GM18526 (cell line): ENCODE data around the gene AGO1.

ENCODE experiments used
- POLR2A ChIP-seq: IDR thresholded peaks from 3 replicates; pipeline ENCODE4 v1.6.1; 2011; ENCODE audit not compliant: insufficient read length; ENCODE audit errors: extremely low read depth

AGO1 gene

DNA sequence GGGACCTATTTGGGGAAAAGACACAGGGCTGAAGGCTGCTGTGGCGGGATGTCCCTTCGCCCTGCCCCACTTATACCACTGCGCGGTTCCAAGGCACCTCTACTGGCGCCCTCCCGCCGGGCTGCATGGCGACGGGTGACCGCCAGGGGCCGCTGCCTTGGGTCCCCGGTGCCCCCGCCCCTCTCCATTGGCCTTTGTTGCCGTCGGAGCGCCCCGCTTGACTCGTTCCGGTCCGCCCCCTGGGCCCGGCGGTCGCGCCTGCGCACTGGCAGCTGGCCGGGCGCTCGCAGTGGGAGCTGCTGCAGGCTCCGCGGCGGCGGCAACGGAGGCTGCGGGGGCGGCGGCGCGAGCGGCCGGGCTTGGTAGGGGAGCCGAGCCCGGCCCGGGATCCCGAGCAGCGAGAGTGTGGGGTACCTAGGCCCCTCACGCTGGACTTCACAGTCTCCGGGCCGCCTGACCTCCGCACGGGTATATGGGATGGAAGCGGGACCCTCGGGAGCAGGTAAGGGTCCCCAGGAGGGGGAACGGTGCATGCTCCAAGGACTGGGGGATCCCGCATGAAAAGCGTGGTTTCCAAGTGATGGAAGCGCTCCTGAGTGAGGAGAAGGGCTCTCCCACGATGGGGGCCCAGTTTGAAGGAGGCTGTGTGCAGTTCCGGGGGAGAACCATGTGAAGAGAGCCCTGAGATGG is at the start of gene AGO1:
Gene AGO1 (plus strand): TSS at position 265 of the 690 bp plus-strand sequence. CDS start 213 bp downstream, at position 478.
- TF ChIP-seq POLR2A, result peak; percentile 77

DNA sequence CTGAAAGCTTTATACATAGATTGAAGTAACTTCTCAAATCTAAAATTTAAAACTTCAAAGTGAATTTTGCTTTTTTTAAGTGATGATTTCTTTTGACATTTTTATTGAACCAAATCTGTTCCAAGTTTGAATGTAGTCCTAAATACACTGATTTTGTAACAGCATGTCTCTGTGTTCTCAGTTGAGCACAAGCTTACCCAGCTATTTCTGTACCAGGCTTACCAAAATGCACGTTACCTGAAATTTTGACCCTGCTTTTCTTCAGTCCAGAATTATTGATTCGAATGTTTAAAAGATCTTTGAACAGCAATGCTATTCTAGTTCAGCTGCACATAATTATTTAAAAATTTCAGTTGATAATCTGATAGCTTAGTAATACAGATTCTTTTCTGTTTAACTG is 49.6 kb upstream of the AGO1 start:
- no peak for TF ChIP-seq POLR2A

DNA sequence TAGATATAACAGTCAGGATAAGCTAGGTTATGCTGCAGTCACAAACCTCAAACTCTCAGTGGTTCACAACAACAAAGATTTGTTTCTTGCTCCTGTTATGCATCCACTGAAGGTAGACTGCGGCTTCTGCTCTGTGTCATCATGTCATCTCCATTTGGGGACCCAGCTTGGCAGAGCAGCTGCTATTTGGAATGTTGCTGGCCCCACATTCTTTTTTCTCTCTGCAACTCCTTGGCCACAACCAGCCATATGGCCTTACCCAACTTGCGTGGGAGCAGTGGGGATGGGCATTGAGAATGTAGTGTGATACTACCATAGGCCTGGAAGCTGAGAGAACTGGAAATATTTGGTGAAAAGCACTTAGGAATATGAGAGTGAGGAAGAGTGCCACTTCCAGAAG is 48.8 kb upstream of the AGO1 start:
- TF ChIP-seq POLR2A, result no peak

DNA sequence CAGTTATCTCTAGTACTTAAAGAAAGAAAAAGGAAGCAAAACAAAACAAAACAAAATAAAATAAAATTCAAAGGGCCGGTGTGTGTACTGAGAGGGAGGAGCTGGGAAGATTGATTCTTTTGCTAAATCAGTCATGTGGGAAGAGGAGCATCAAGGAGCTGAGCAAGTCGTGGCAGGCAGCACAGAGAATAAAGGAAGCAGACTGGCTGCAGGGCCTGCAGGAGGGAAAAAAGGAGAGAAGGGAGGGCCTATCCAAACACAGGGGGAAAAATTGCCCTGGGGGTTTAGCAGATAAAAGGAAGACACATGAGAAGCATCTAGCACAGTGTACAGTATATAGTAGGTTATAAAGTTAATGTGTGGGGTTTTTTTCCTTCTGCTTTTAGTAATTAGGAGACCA is 47.6 kb upstream of the AGO1 start:
- no peak for TF ChIP-seq POLR2A

DNA sequence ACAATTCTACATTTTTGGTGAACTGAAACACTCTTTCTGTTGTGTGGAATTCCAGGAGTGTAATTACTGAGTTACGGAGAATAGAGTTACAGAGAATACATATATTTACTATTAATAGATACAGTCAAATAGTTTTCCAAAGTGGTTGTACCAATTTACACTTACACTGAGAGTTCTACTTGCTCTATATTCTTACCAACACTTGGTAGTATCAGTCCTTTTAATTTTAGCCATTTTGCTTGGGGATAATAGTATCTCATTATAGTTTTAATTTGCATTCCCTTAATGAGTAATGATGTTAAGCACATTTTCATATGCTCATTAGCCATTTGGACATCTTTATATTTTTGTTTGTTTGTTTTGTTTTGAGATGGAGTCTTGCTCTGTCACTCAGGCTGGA is 46.3 kb upstream of the AGO1 start:
- TF ChIP-seq POLR2A, result no peak

DNA sequence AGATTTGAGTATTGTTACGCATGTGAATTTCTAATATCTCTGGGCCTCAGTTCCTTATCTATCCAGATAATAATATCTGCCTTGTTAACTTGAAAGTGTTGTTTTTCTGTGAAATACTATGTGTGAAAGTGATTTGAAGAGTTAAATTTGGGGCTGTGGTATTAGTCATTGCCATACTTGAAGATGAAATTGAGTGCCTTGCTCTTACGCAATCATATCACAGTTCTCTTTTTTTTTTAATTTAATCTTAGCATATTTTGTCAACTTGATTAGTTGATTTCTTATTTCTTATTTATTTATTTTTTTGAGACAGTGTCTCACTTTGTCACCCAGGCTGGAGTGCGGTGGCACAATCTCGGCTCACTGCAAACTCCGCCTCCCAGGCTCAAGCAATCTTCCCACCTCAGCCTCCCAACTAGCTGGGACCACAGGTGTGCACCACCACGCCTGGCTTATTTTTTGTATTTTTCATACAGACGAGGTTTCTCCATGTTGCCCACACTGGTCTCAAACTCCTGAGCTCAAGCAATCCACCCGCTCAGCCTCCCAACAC is 44.2 kb upstream of the AGO1 start:
- no peak for TF ChIP-seq POLR2A

DNA sequence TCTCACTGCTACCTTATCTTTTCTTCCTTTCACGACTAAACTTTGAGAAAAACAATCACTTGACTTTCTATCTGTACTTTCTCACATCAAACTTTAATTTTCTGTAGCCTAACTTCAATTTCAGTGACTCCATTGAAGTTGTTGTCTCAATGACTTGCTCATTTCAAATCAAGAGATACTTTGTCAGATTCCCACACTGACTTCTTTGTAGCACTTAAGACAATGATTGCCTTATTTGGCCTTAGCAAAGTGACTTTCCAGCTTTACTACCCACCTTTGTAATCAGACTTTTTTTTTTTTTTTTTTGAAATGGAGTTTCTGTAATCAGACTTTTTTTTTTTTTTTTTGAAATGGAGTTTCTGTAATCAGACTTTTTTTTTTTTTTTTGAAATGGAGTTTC is 38.2 kb upstream of the AGO1 start:
- no peak for TF ChIP-seq POLR2A

DNA sequence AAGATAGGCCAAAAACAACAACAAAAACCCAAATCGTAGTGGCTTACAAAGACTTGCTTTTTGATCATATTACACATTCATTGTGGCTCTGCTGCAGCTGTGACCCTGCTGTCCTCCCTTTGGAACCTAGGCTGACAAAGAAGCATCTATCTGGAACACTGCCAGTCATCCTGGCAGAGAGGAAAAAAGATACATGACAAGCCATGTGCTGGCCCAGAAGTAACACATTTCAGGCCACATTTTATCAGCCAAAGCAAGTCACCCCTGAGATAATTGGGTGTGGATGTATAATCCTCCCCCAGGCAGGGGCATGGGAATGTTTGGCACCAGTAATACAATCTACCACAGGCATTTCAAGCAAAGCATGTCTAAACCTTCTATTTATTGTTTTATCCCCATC is 37.2 kb upstream of the AGO1 start:
- no peak for TF ChIP-seq POLR2A

DNA sequence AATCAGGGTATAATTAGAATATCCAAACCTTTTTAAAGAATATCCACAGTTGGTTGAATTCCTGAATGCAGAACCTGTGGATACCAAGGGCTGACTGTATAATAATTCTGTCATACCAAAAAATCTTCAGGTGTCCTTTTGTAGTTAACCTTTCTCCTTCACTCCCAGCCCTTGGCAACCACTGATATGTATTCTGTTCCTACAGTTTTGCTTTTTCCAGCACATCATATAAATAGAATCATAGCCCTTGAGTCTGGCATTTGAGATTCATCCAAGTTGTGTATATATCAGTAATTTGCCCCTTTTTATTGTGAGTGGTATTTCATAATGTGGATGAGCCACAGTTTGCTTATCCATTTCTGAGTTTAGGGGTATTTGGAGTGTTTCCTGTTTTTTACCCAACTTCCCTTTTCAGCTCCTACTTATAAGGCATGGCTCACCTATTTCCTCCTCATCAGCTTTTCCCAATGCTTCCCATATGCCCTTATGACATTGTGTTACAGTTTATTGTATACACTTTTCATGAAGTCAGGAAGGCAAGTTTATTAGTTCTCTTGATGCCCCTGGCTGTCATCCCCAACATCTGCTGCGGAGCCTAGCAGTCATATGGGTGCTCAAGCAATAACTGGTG is 35.0 kb upstream of the AGO1 start:
- no peak for TF ChIP-seq POLR2A

DNA sequence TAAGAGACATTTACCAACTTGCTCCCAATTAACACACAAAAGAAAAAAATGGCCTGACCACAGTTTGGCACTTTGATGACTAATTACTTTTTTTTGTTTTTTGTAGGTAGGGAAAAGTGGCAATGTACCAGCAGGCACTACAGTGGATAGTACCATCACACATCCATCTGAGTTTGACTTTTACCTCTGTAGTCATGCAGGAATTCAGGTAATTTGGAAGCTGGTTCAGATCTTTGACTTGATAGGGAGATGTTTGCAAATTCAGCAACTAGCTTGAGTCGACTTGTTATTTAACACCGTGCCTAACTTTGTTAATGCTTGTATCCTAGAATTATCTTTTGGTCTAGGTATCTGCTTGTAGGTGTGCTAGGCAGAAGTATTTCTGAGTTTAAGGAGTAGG is 33.0 kb upstream of the AGO1 start:
- no peak for TF ChIP-seq POLR2A

DNA sequence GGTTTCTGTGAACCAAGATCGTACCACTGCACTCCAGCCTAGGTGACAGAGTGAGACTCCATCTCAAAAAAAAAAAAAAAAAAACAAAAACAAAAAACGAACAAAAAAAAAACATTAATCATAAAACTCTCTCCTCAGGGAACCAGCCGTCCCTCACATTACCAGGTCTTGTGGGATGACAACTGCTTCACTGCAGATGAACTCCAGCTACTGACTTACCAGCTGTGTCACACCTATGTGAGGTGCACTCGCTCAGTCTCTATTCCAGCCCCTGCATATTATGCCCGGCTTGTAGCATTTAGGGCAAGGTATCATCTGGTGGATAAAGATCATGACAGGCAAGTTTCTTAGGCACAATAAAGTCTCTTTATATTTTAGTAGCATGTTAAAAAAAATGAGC is 32.3 kb upstream of the AGO1 start:
- TF ChIP-seq POLR2A, result no peak

DNA sequence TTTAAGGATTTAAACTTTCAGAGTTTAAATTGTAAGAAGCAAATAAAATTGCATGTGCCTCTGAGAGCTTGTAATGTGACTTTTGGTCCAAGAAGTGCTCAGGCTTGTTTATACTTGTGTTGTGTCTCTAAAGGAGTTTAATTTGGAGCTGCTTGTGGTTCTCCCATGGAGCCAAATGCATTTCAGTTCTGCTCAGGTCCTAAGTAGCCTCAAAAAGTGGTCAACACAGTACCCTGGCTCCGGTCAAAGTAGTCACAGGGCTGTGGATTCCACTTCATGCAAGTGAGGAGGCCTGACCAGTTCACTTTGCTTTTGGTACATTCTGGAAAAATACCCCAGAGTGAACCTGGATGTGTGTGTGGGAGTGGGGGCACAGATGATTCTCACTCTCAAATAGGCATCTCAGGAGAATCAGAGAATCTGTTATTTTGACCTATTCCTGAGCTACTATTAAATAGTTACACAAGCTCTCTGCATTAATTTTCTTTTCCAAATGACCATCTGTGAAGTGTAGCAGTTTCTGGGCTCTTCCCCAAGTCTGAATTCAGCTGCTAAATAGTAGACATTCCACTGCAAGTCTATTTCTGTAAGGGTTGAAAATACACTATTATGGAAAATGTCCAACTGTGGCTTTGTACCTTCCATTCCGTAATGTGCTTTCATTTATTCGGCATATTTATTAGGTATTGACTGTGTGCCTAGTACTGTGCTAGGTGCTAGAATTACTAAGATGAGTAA is 31.7 kb upstream of the AGO1 start:
- no peak for TF ChIP-seq POLR2A

DNA sequence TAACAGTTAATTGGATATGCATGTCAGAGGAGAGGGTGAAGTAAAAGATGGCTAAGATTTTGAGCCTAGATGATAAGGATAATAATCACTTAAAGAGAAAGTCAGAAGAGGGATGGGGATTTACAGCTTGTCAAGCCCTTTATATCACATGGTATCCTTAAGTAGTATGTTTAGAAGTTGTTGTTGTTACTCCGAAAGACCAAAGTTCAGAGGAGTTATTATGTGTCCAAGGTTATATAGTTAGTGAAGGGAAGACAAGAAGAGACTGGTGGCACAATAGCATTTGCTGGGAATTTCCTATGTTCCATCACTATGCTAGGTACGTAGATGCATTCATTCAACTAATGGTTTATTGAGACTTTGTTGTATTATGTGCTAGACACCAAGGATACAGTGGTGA is 30.8 kb upstream of the AGO1 start:
- TF ChIP-seq POLR2A, result no peak

DNA sequence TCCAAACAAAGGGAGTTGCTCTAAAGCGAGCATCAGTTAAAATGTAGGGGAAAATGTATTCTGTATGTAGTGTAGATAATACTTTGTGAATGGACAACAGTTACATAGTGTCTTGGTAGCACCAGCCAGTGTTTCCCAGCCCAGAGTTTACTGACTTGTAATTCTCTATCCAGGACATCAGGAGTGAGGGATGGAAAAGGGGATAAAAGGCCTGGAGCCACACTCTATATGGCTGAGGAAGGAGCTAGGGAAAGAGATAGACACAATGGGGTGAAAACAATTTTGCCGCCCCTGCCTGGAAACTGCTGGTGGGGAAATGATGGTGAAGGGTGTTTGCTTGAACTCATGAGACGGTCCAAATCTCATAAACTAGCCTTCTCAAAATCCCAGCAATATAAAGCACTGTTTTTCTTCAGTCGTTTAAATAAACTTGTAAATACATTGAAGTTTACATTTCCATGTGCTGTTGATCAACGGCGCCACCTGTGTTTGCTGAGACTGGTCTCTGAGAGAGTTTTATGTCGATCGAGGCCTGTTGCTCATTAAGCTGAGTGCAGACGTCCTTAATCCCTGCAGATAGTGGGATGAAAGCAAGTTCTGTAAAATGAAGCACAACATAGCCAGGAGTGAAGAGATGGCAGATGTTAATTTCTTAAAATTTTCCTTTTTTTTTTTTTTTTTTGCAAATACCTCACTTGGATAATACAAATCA is 27.9 kb upstream of the AGO1 start:
- TF ChIP-seq POLR2A, result no peak

DNA sequence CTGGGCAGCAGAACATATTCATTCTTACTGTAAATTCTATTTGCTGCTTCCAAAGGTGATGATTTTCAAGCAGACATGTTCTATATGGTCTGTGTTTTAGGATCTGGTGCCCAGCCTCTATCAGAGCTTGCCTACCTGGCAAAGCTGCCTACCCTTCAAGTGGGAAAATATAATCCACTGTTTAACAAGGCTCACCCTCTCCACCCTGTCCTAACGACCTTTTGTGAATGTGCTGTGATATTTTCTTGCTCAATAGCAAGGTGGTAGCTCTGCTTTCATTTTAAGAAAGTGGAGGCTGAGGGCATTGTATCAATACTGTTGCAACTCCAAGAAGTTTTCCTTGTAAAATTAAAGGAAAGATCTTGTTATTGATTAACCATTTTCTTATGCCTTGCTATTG is 26.0 kb upstream of the AGO1 start:
- TF ChIP-seq POLR2A, result no peak
